ENCODE results near the gene MSMP.

DNA sequence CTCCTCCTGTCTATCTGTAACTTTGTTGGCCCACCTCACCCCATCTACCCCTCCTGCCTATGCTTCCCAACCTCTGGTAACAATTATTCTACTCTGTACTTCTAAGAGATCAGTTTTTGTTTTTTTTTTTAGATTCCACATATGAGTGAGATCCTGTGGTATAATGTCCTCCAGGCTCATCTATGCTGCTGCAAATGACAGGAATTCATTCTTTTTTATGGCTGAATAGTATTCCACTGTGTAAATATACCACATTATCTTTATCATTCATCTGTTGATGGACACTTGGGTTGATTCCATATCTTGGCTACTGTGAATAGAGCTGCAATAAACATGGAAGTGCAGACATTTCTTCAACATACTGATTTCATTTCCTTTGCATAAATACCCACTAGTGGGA, 29.3 kb upstream of the MSMP start:
- TF ChIP-seq, protein P1, sequence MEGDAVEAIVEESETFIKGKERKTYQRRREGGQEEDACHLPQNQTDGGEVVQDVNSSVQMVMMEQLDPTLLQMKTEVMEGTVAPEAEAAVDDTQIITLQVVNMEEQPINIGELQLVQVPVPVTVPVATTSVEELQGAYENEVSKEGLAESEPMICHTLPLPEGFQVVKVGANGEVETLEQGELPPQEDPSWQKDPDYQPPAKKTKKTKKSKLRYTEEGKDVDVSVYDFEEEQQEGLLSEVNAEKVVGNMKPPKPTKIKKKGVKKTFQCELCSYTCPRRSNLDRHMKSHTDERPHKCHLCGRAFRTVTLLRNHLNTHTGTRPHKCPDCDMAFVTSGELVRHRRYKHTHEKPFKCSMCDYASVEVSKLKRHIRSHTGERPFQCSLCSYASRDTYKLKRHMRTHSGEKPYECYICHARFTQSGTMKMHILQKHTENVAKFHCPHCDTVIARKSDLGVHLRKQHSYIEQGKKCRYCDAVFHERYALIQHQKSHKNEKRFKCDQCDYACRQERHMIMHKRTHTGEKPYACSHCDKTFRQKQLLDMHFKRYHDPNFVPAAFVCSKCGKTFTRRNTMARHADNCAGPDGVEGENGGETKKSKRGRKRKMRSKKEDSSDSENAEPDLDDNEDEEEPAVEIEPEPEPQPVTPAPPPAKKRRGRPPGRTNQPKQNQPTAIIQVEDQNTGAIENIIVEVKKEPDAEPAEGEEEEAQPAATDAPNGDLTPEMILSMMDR (IDR thresholded peaks at IDR 0.05) = no peak
- no peak for TF ChIP-seq EP300 (IDR thresholded peaks at IDR 0.05; ENCODE audit: low read depth)
- TF ChIP-seq POLR2A (IDR thresholded peaks at IDR 0.05) = no peak
- TF ChIP-seq POLR2AphosphoS5 (IDR thresholded peaks at IDR 0.05) = no peak
